Activated naive CD8-positive, alpha-beta T cell treated with anti-CD3 and anti-CD28 coated beads, Interleukin-2, amount 10 ng/mL, durations not matched to agents 7 days and 5 days (primary cell): ENCODE data around the gene ZSWIM1. TPM values are rescaled to one million over a fixed set of nuclear protein-coding genes. Genes with fewer than 3 reads are reported as not detected.
"Not testable (repeated sequence)": the region's sequence is repeated elsewhere in the genome, so short reads cannot be mapped to it uniquely, and the experiment has no call there.

ENCODE experiments used
- ATAC-seq: fragments of 150-1000 bp; cut with Tn5 transposase; one replicate; pipeline ENCODE4 v1.10.0; 2021; ENCODE audit warnings: low read depth, moderate library complexity
- POLR2A ChIA-PET: fragments of 350-600 bp; sonication (Branson Sonifier 250); formaldehyde crosslinking; loops from one replicate; lab custom pipeline; 2021; ENCODE audit warnings: antibody characterized with exemption; lab: Charles Lee
- DNase-seq: peaks from one replicate; pipeline ENCODE4 v3.0.0; 2021
- H3K27ac Mint-ChIP-seq: one replicate; pipeline ENCODE4 v1.8.0; 2022; ENCODE audit warnings: mild to moderate bottlenecking, mixed read lengths
- H3K27me3 Mint-ChIP-seq: one replicate; pipeline ENCODE4 v1.8.0; 2022; ENCODE audit warnings: mild to moderate bottlenecking, moderate library complexity, mixed read lengths
- H3K36me3 Mint-ChIP-seq: one replicate; pipeline ENCODE4 v1.8.0; 2021; ENCODE audit warnings: mild to moderate bottlenecking, mixed read lengths
- H3K4me1 Mint-ChIP-seq: one replicate; pipeline ENCODE4 v1.8.0; 2021; ENCODE audit warnings: mixed read lengths
- H3K4me3 Mint-ChIP-seq: one replicate; pipeline ENCODE4 v1.8.0; 2022; ENCODE audit warnings: mild to moderate bottlenecking, moderate library complexity, mixed read lengths
- H3K9me3 Mint-ChIP-seq: one replicate; pipeline ENCODE4 v1.8.0; 2021; ENCODE audit warnings: mixed read lengths
- total RNA-seq, 2 experiments: library from RNA; stranded (reverse); gene quantifications; one replicate each; pipeline ENCODE4 v1.2.3, GENCODE V29; 2021

Gene ZSWIM1
- total RNA-seq, 2 experiments from 2014 or later = 12.2 to 13.0 TPM

GRCh38 chr20:45896641-45897161, 15.7 kb downstream of the ZSWIM1 start:
- Mint-ChIP-seq H3K36me3 (peaks cover 1% of the 10 kb centered on the region), H3K4me3 (no peak overlapping the region), H3K27ac (no peak overlapping the region), H3K27me3 (no peaks in the 10 kb centered on the region), H3K4me1 (peaks cover 17% of the 10 kb centered on the region), H3K9me3 (no peaks in the 10 kb centered on the region)
- DNase-seq = no peak
- ATAC-seq = no peak
- POLR2A ChIA-PET = interaction anchor here (0.6 to 1.7 kb wide), 2 partner anchors 16 to 19 kb away, joined by 3 to 5 read pairs; partner anchors contain the start of gene ZSWIM1

GRCh38 chr20:45897289-45897688, 16.3 kb downstream of the ZSWIM1 start:
- Mint-ChIP-seq H3K27me3 (no peaks in the 10 kb centered on the region), H3K27ac (no peak overlapping the region), H3K36me3 (peaks cover 1% of the 10 kb centered on the region), H3K4me3 (no peak overlapping the region), H3K9me3 (no peaks in the 10 kb centered on the region), H3K4me1 (peaks cover 13% of the 10 kb centered on the region)
- DNase-seq (no peak), ATAC-seq (no peak)
- POLR2A ChIA-PET = interaction anchor here (0.6 to 1.7 kb wide), 2 partner anchors 16 to 18 kb away, joined by 3 to 5 read pairs; partner anchors contain the start of gene ZSWIM1

GRCh38 chr20:45897692-45898091, 16.7 kb downstream of the ZSWIM1 start:
- Mint-ChIP-seq H3K4me1 (peaks cover 9% of the 10 kb centered on the region), H3K36me3 (peaks cover 1% of the 10 kb centered on the region), H3K27me3 (no peaks in the 10 kb centered on the region), H3K4me3 (no peak overlapping the region), H3K27ac (no peak overlapping the region), H3K9me3 (no peaks in the 10 kb centered on the region)
- DNase-seq (no peak), ATAC-seq (no peak)
- POLR2A ChIA-PET = interaction anchor here (1.7 kb wide), 1 partner anchor 17 kb away, joined by 5 read pairs; the partner anchor contains the start of gene ZSWIM1

- no peaks in the 10 kb centered on the region for H3K36me3 Mint-ChIP-seq
- H3K4me1 Mint-ChIP-seq = peaks cover 4% of the 10 kb centered on the region
- no peak overlapping the region for H3K27ac Mint-ChIP-seq
- DNase-seq (no peak), ATAC-seq (no peak)
- no peak overlapping the region for H3K4me3 Mint-ChIP-seq
- no peaks in the 10 kb centered on the region for H3K9me3 Mint-ChIP-seq
- POLR2A ChIA-PET = no interaction called here
- no peaks in the 10 kb centered on the region for H3K27me3 Mint-ChIP-seq
Measured at GRCh38 chr20:45898285-45898684, 17.3 kb downstream of the ZSWIM1 start.

GRCh38 chr20:45899046-45899835, 18.2 kb downstream of the ZSWIM1 start:
- DNase-seq (no peak), ATAC-seq (no peak)
- Mint-ChIP-seq H3K27me3 (no peaks in the 10 kb centered on the region), H3K4me3 (no peak overlapping the region), H3K27ac (no peak overlapping the region), H3K36me3 (no peaks in the 10 kb centered on the region), H3K4me1 (no peaks in the 10 kb centered on the region), H3K9me3 (no peaks in the 10 kb centered on the region)
- POLR2A ChIA-PET = interaction anchor here (0.7 kb wide), 1 partner anchor 10 kb away, joined by 4 read pairs; no protein-coding TSS in a partner anchor

- H3K9me3 Mint-ChIP-seq, H3K36me3 Mint-ChIP-seq, DNase-seq, ATAC-seq, H3K4me1 Mint-ChIP-seq, H3K27ac Mint-ChIP-seq, H3K4me3 Mint-ChIP-seq, H3K27me3 Mint-ChIP-seq: not testable (repeated sequence)
- POLR2A ChIA-PET = interaction anchor here (1.1 to 1.9 kb wide), 2 partner anchors 9 to 12 kb away, joined by 3 to 4 read pairs; no protein-coding TSS in a partner anchor
Measured at GRCh38 chr20:45901332-45901731, 20.3 kb downstream of the ZSWIM1 start.

GRCh38 chr20:45902199-45902701, 21.2 kb downstream of the ZSWIM1 start:
- no peaks in the 10 kb centered on the region for H3K9me3 Mint-ChIP-seq
- H3K4me1 Mint-ChIP-seq = no peaks in the 10 kb centered on the region
- H3K36me3 Mint-ChIP-seq = no peaks in the 10 kb centered on the region
- ATAC-seq (no peak), DNase-seq (no peak)
- H3K27ac Mint-ChIP-seq = no peak overlapping the region
- H3K27me3 Mint-ChIP-seq = no peaks in the 10 kb centered on the region
- no peak overlapping the region for H3K4me3 Mint-ChIP-seq
- POLR2A ChIA-PET = interaction anchor here (1.1 to 1.9 kb wide), 2 partner anchors 10 to 13 kb away, joined by 3 to 4 read pairs; no protein-coding TSS in a partner anchor

- ATAC-seq (no peak), DNase-seq (no peak)
- Mint-ChIP-seq H3K9me3 (no peaks in the 10 kb centered on the region), H3K4me3 (no peak overlapping the region), H3K36me3 (no peaks in the 10 kb centered on the region), H3K27ac (peak overlapping the region; percentile 33), H3K27me3 (no peaks in the 10 kb centered on the region), H3K4me1 (no peaks in the 10 kb centered on the region)
- POLR2A ChIA-PET = interaction anchor here (0.6 to 1.3 kb wide), 3 partner anchors 13 to 50 kb away, joined by 3 to 5 read pairs (median 3); partner anchors contain the start of genes CTSA and NEURL2
Measured at GRCh38 chr20:45904583-45905504, 23.8 kb downstream of the ZSWIM1 start.

- Mint-ChIP-seq H3K27ac (no peak overlapping the region), H3K27me3 (no peaks in the 10 kb centered on the region), H3K36me3 (no peaks in the 10 kb centered on the region), H3K4me1 (peaks cover 1% of the 10 kb centered on the region), H3K4me3 (no peak overlapping the region), H3K9me3 (no peaks in the 10 kb centered on the region)
- POLR2A ChIA-PET = interaction anchor here (0.8 to 1.3 kb wide), 3 partner anchors 14 to 94 kb away, joined by 3 to 5 read pairs (median 3); partner anchors contain the start of genes CTSA and NEURL2
- DNase-seq (no peak), ATAC-seq (no peak)
Measured at GRCh38 chr20:45905505-45906079, 24.6 kb downstream of the ZSWIM1 start.

- H3K27me3 Mint-ChIP-seq = peaks cover 4% of the 10 kb centered on the region
- H3K4me3 Mint-ChIP-seq = no peak overlapping the region
- no peaks in the 10 kb centered on the region for H3K9me3 Mint-ChIP-seq
- DNase-seq (no peak), ATAC-seq (no peak)
- no peaks in the 10 kb centered on the region for H3K36me3 Mint-ChIP-seq
- peaks cover 10% of the 10 kb centered on the region for H3K4me1 Mint-ChIP-seq
- H3K27ac Mint-ChIP-seq = no peak overlapping the region
- POLR2A ChIA-PET = no interaction called here
Measured at GRCh38 chr20:45907219-45907948, 26.4 kb downstream of the ZSWIM1 start.

- peaks cover 10% of the 10 kb centered on the region for H3K4me1 Mint-ChIP-seq
- H3K36me3 Mint-ChIP-seq = no peaks in the 10 kb centered on the region
- DNase-seq (no peak), ATAC-seq (no peak)
- H3K27me3 Mint-ChIP-seq = peaks cover 6% of the 10 kb centered on the region
- H3K27ac Mint-ChIP-seq = no peak overlapping the region
- no peak overlapping the region for H3K4me3 Mint-ChIP-seq
- no peaks in the 10 kb centered on the region for H3K9me3 Mint-ChIP-seq
- POLR2A ChIA-PET = no interaction called here
Measured at GRCh38 chr20:45908084-45908483, 27.1 kb downstream of the ZSWIM1 start.

GRCh38 chr20:45909336-45909808, 28.3 kb downstream of the ZSWIM1 start:
- Mint-ChIP-seq H3K9me3 (no peaks in the 10 kb centered on the region), H3K36me3 (no peaks in the 10 kb centered on the region), H3K27ac (no peak overlapping the region), H3K27me3 (peaks cover 7% of the 10 kb centered on the region), H3K4me1 (peaks cover 11% of the 10 kb centered on the region), H3K4me3 (no peak overlapping the region)
- DNase-seq = no peak
- no peak for ATAC-seq
- POLR2A ChIA-PET = interaction anchor here (0.5 to 2.0 kb wide), 4 partner anchors 10 to 25 kb away, joined by 3 to 13 read pairs (median 7); partner anchors contain the start of genes CTSA, NEURL2 and PCIF1
